HG03097 (cell line): ENCODE results near the gene SRI.
"Not testable (repeated sequence)": the region's sequence is repeated elsewhere in the genome, so short reads cannot be mapped to it uniquely, and the experiment has no call there.

Experiments
- ATAC-seq: cut with Tn5 transposase; IDR thresholded peaks from one replicate; pipeline ENCODE4 v1.9.1; 2021; ENCODE audit not compliant: unreplicated experiment, low FRiP score

The SRI gene

GRCh38 chr7:88191911-88192310, 27.9 kb downstream of the SRI start:
- ATAC-seq: no peak

GRCh38 chr7:88185650-88186049, 34.2 kb downstream of the SRI start:
- ATAC-seq: no peak

GRCh38 chr7:88184848-88185304, 35.0 kb downstream of the SRI start:
- ATAC-seq: no peak

GRCh38 chr7:88183051-88183450, 36.8 kb downstream of the SRI start:
- ATAC-seq: no peak

- ATAC-seq: no peak
Observed at GRCh38 chr7:88176190-88176589, 43.6 kb downstream of the SRI start.

- ATAC-seq: no peak
Observed at GRCh38 chr7:88172842-88173241, 47.0 kb downstream of the SRI start.

GRCh38 chr7:88169717-88170320, 50.0 kb downstream of the SRI start:
- no peak for ATAC-seq

GRCh38 chr7:88167721-88168120, 52.1 kb downstream of the SRI start:
- ATAC-seq: no peak

GRCh38 chr7:88167223-88167622, 52.6 kb downstream of the SRI start:
- no peak for ATAC-seq

- no peak for ATAC-seq
Observed at GRCh38 chr7:88165697-88166096, 54.1 kb downstream of the SRI start.

- ATAC-seq: not testable (repeated sequence)
Observed at GRCh38 chr7:88159741-88160140, 60.1 kb downstream of the SRI start.

GRCh38 chr7:88156356-88156755, 63.5 kb downstream of the SRI start:
- no peak for ATAC-seq

- no peak for ATAC-seq
Observed at GRCh38 chr7:88155756-88156155, 64.1 kb downstream of the SRI start.
